GM18511 (cell line): ENCODE measurements around the gene CARD11.
"Not testable (repeated sequence)": the region's sequence is repeated elsewhere in the genome, so short reads cannot be mapped to it uniquely, and the experiment has no call there.

ENCODE experiments used
- ATAC-seq: cut with Tn5 transposase; IDR thresholded peaks from one replicate; pipeline ENCODE4 v1.9.1; 2021; ENCODE audit warnings: mild to moderate bottlenecking, moderate library complexity; ENCODE audit not compliant: unreplicated experiment

CARD11 gene

GRCh38 chr7:2966466-2967078 is 77.1 kb downstream of the CARD11 start:
- no peak for ATAC-seq

- ATAC-seq: no peak
Measured at GRCh38 chr7:2965745-2966270, 77.9 kb downstream of the CARD11 start.

GRCh38 chr7:2965301-2965700 is 78.4 kb downstream of the CARD11 start:
- no peak for ATAC-seq

GRCh38 chr7:2964208-2964607 is 79.5 kb downstream of the CARD11 start:
- ATAC-seq: no peak

GRCh38 chr7:2962865-2963264 is 80.8 kb downstream of the CARD11 start:
- ATAC-seq: no peak

- ATAC-seq: no peak
Measured at GRCh38 chr7:2959828-2960599, 83.7 kb downstream of the CARD11 start.

- no peak for ATAC-seq
Measured at GRCh38 chr7:2959103-2959680, 84.5 kb downstream of the CARD11 start.

GRCh38 chr7:2958416-2959102 is 85.1 kb downstream of the CARD11 start:
- no peak for ATAC-seq

GRCh38 chr7:2957369-2957727 is 86.3 kb downstream of the CARD11 start:
- not testable (repeated sequence) for ATAC-seq

GRCh38 chr7:2956526-2957368 is 86.9 kb downstream of the CARD11 start:
- ATAC-seq: no peak

GRCh38 chr7:2956076-2956475 is 87.6 kb downstream of the CARD11 start:
- ATAC-seq: no peak

- ATAC-seq: no peak
Measured at GRCh38 chr7:2955269-2955668, 88.4 kb downstream of the CARD11 start.

GRCh38 chr7:2954433-2954853 is 89.2 kb downstream of the CARD11 start:
- ATAC-seq: no peak

- no peak for ATAC-seq
Measured at GRCh38 chr7:2953588-2954407, 89.9 kb downstream of the CARD11 start.

- ATAC-seq: no peak
Measured at GRCh38 chr7:2953099-2953498, 90.6 kb downstream of the CARD11 start.

- no peak for ATAC-seq
Measured at GRCh38 chr7:2952316-2952715, 91.4 kb downstream of the CARD11 start.

GRCh38 chr7:2950578-2950977 is 93.1 kb downstream of the CARD11 start:
- ATAC-seq: no peak

- no peak for ATAC-seq
Measured at GRCh38 chr7:2948749-2949148, 94.9 kb downstream of the CARD11 start.

- ATAC-seq: no peak
Measured at GRCh38 chr7:2947058-2947780, 96.4 kb downstream of the CARD11 start.
